GM21825 (cell line): Measurements from ENCODE around the gene HPN.
"Not testable (repeated sequence)": the region's sequence is repeated elsewhere in the genome, so short reads cannot be mapped to it uniquely, and the experiment has no call there.

ENCODE experiments used
- ATAC-seq: cut with Tn5 transposase; IDR thresholded peaks from one replicate; pipeline ENCODE4 v1.9.1; 2021; ENCODE audit warnings: mild to moderate bottlenecking, moderate library complexity; ENCODE audit not compliant: unreplicated experiment

HPN gene

DNA sequence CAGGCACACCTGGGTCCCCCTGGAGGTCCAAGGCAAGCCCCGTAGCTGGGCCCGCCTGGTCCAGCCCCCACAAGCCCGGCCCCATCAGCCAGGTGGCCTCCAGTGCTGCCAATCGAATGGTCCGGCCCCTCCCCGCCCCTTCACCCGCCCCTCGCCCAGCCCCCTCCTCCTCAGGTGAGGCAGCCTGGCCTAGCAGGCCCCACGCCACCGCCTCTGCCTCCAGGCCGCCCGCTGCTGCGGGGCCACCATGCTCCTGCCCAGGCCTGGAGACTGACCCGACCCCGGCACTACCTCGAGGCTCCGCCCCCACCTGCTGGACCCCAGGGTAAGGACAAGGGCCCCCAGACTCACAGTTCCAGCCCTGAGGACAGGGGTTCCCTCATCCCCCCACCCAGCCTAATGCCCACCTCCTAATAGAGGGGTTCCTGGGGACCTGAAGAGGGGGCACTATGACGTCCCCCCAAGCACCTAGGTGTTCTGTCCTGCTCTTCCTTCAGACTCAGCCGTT lies at the start of gene HPN:
Gene HPN (plus strand): TSS at position 174 of the 508 bp plus-strand sequence. CDS start 786 bp downstream, outside the sequence.
- ATAC-seq: no peak

DNA sequence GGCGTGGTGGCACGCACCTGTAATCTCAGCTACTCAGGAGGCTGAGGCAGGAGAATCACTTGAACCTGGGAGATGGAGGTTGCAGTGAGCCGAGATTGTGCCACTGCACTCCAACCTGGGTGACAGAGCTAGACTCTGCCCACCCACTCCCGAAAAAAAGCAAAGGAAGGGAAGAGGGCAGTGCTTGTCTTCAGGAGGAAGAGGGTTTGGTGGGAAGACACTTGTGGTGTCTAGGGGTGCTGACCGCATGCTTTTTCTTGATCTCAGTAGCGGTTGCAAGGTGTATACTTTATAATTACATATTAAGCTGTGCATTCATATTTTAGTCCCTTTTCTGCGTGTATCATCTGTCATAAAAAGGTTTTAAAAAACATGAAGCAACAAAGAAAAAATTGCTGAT lies 48.9 kb upstream of the HPN start:
- ATAC-seq: not testable (repeated sequence)

GRCh38 chr19:34994286-34994642 lies 47.3 kb upstream of the HPN start:
- ATAC-seq: no peak

- no peak for ATAC-seq
Observed at GRCh38 chr19:34994643-34995541, 46.6 kb upstream of the HPN start.

- ATAC-seq: no peak
Observed at GRCh38 chr19:34995551-34995950, 46.0 kb upstream of the HPN start.

DNA sequence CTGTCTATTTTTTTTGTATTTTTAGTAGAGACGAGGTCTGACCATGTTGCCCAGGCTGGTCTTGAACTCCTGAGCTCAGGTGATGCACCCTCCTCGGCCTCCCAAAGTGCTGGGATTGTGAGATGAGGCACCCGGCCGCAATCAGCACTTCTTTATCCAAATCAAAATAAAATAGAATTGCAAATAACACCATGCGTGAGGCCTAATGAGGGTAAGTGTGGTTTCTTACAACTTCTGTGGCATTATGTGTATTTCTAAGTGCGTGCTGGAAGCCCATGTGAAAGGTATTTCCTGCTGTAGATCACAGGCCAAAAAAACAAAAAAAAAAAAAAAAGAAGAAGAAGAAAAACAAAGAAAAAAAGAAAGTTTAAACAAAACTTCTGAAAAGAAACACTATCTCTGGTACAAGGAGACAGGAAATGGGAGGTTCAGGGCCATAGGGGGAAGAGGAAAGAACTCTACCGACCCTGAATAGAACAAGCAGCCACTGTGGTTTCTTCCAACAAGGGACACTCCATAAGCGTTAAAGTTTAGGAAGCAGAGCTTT lies 44.4 kb upstream of the HPN start:
- no peak for ATAC-seq

DNA sequence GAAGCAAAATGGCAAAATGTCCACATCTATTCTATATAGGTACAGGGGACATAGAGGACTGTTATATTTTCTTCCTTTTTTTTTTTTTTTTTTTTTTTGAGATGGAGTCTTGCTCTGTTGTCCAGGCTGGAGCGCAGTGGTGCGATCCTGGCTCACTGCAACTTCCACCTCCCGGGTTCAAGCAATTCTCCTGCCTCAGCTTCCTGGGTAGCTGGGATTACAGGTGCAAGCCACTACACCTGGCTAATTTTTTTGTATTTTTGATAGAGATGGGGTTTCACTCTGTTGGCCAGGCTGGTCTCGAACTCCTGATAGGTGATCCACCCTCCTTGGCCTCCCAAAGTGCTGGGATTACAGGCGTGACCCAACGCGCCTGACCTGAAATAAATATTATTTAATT lies 43.3 kb upstream of the HPN start:
- ATAC-seq: not testable (repeated sequence)

DNA sequence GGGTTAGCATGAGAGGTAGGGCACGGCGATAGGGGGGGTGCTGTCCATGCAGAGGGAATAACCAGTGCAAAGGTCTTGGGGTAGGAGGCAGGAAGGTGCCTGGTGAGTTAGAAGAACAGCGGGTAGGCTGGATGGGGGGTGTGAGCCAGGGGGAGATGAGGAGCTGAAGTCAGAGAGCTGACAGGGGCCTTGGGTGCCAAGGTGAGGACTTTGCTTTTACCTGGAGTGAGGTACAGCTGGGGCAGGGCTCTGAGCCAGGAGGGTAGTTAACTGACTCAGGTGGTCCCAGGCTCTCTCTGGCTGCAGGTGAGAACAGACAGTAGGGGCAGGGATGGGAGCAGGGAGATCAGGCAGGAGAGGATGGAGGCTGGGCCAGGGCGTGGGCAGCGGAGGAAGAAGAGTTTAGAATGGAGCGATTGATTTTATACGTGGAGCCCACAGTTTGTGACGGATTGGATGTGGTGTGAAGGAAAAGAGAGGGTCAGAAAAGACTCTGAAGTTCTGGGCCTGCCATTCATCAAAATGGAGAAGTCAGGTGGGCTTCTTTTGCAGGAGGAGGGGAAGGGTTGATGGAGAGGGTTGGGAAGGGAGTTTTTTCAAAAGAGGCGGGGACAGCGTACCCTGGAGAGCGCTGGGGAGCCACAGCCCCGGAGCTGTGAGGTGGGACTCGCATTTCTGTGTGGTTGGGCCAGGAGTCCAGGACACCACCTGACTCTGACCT lies 42.6 kb upstream of the HPN start:
- no peak for ATAC-seq

DNA sequence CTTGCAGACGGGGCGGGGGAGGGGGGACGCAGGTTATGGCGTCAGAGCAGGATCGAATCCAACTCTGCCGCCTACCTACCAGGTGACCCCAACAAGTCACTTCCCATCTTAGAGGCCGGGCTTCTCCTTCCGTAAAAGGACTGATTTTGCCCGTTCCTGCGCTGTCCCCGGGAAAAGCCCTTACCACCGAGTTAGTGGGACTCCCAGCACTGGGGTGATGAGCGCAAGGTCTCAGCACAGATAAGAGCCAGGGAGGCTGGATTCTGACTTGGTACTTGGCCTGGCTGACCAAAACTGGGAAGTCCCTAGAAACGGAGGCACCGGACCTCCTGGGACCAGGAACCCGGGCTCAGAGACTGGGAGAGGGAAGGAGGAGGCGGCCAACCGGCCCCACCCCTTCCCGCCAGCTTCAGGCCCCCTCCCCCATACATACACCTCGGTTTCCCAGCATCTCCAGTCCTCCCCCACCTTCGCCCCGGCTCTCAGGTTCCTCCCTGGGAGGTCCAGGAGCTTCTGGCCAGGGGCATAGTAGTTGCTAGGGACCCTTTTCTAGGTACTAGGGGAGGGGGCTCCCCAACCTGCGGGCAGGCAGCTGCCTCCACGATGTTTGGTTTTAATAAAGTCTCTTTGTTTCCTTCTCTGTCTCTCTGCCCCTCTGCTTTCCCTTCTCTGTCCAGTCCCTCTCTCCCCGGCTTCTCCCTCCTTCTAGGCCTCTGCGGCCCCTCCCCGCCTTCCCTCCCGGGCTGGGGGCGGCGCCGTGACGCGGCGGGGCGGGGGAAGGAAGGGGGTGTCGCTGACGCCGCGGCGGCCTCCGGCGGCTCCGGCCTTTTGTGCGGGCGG lies 41.8 kb upstream of the HPN start, which contains the start of gene GRAMD1A:
Gene GRAMD1A (plus strand): TSS at position 826 of the 840 bp plus-strand sequence. CDS start 156 bp downstream, outside the sequence.
- peak; percentile 48 for ATAC-seq

- no peak for ATAC-seq
Observed at GRCh38 chr19:35000338-35000646, 41.2 kb upstream of the HPN start.

DNA sequence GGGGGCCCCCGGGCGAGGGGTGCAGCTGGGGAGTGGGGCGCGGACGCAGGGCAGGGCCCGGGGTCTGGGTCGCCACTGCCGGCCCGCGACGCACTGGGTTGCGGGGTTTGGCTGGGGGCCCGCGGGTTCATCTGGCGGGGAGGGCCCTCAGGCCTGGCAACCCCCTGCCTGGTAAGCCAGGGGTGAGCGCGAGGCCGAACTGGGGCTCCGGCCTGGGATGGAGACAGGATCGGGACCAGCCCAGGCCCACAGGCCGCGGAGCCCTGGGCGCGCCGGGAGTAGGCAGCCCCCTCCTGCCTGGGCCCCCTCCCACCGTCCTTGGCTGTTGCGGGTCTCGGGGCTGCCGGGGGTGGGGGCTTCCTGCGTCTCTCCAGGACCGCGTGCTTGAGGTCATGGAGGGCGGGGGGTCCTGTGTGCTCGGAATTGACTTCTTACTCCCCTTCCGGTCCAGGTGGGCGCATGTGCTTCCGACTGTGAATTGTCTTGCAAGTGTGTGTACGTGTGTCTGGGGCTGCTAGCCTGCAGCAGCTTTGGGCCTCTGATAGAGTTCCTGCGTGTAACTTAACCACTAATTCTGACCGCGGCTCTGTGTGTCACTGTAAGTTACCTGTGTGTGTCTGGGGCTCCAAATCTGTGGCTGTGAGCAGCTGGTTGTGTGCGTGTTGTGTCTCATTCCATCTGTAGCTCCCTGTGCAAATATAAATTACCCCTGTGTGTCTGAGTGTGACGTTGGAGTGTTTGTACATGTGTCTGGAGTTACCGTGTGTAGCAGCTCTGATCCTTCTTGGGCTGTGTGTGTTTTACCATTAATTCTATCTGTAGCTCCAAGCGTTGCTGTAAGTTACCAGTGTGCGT lies 40.6 kb upstream of the HPN start:
- no peak for ATAC-seq

DNA sequence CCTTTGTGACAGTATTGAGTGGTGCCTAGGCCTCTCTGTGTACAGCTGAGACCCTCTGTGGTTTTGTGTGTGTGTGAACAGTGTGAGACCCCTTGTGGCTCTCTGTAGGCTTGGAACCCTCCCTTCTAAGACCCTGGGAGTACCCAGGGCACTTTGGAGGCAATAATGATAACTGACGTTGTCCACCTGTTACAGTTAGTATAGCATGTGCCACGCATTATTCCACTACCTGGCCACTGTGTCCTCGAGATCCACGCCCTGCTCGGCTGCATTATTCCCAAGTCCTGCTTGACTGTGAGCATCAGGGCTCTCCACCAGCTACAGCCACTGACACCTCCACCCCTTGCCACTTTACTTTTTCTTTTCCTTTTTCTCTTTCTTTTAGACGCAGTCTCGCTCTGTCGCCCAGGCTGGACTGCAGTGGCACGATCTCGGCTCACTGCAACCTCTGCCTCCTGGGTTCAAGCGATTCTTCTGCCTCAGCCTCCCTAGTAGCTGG lies 39.4 kb upstream of the HPN start:
- ATAC-seq: no peak

DNA sequence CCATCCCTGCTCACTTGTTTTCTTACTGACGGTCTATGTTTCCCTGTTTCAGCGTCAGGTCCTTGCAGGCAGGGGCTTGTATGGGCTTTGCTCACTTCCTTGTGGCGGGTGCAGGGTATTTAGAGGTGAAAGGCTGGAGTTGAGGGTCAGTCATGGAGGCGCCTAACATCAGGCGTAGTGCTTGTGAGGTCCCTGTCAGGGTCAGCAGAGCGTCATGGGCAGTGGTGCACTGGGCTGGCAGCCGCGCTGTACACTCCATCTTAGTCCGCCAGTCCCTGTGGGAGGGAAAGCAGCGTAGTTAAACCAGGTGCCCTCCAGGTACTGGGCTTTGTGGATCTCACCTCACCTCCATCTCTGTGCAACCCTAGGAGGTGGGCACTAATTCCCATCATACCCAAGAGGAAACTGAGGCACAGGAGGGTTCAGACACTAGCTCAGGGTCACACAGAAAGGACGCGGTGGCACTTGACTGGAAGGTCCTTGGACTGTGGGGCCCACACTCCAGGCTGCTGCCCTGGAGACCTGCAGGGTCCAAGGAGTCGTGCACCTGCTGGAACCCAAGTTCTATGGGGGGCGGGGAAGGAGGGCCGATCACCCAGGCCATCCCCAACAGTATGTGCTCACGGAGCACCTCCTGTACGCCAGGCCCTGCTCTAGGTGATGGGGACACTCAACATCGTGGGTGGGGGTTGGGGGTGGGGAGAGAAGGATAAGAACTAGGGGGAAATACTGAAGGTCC lies 36.8 kb upstream of the HPN start:
- ATAC-seq: no peak

DNA sequence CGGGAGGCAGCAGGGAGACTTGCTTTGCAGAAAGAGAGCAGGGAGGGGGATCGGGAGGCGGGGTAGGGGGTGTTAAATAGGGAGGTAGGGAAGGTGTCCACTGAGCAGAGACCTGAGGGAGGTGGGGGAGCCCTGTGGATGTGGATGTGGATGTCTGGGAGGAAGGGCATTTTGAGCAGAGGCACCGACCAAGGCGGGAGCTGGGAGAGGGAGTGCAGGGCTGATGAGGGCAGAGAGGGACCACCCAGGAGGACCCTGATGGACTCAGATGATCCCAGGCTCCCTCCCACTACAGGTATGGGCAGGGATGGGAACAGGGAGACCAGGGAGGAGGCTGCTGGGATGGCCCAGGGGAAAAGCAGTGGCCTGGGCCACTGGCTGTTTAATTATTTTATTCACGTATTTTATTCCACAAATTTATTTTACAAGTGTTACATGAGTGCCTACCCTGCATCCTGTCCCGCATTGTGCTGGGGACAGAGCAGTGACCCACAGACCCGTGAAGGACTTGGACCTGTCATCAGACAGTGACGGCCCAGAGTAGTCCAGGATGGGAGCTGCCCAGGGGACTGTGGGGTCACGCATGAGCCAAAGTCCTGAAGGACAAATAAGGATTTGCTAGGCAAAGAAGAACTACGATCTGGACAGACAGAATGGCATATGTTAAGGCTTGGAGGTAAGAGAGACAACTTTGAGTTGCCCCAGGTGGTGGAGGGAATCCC lies 36.1 kb upstream of the HPN start:
- no peak for ATAC-seq

DNA sequence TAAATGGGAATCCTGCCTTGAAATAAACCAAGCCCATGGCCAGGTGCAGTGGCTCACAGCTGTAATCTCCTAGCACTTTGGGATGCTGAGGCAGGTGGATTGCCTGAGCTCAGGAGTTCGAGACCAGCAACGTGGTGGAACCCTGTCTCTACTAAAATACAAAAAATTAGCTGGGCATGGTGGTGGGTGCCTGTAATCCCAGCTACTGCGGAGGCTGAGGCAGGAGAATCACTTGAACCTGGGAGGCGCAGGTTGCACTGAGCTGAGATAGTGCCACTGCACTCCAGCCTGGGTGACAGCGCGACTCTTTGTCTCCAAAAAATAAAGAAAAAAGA lies 35.5 kb upstream of the HPN start:
- not testable (repeated sequence) for ATAC-seq

GRCh38 chr19:35006342-35006998 lies 35.1 kb upstream of the HPN start:
- ATAC-seq: no peak

DNA sequence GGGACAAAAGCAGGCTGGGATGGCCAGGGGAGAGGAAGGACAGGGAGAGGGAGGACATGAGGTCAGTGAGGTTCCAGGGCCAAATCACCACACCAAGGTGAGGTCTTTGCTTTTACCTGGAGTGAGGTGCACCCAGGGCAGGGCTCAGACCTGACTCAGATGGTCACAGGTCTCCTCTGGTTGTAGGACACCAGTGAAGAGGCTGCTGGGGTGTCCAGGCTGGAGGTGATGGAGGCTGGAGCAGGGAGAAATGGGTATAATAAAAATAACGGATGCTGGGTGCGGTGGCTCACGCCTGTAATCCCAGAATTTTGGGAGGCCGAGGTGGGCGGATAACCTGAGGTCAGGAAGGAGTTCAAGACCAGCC lies 34.5 kb upstream of the HPN start:
- ATAC-seq: no peak

- ATAC-seq: not testable (repeated sequence)
Observed at GRCh38 chr19:35007427-35007826, 34.1 kb upstream of the HPN start.
